ENCODE measurements around the gene PNMA8A. TPM values are rescaled to one million over a fixed set of nuclear protein-coding genes. Genes with fewer than 3 reads are reported as not detected.

The PNMA8A gene
- total and polyA plus RNA-seq, 2 of the 13 experiments (the other 11 are each of a cell fraction or from before 2014, with no cell fraction given), result 0.13 to 0.51 TPM

DNA sequence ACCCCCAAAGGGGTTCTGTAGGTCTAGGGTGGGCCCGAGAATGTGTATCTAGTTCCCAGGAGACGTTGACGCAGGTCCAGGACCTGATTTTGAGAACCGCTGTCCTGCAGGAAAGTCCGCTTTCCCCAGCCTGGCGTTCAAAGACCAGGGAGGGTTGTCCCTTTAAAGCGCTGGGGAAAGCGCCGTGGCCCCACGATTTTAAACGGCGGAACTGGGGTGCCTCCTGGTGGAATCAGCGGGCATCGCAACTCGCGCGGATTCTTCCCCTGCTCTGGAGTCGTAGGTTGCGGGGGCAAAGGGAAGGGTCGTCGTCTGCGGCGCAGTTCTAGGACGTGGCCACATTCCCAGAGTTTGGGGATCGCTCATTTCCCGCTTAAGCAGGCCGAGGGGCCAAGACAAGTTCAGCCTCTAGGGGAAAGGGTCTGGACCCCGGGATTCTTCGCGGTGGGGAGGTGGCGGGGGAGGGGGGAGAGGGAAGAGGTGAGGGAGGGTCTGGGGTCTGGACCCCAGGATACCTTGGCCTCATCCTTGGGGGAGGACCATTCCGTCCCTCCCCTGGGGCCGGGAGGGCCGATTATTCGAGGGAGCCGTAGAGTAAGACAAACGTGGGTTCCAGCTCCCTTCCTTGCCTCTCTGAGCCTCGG is 16.6 kb upstream of the PNMA8A start (continued):
- TF ChIP-seq IRF2 (CRISPR knock-in tag; IDR thresholded peaks at IDR 0.05), result no peak
- TF ChIP-seq, protein P1, sequence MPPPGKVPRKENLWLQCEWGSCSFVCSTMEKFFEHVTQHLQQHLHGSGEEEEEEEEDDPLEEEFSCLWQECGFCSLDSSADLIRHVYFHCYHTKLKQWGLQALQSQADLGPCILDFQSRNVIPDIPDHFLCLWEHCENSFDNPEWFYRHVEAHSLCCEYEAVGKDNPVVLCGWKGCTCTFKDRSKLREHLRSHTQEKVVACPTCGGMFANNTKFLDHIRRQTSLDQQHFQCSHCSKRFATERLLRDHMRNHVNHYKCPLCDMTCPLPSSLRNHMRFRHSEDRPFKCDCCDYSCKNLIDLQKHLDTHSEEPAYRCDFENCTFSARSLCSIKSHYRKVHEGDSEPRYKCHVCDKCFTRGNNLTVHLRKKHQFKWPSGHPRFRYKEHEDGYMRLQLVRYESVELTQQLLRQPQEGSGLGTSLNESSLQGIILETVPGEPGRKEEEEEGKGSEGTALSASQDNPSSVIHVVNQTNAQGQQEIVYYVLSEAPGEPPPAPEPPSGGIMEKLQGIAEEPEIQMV (CRISPR knock-in tag; IDR thresholded peaks at IDR 0.05; ENCODE audit: low read depth), result 0 out of 2 replicates have a peak, but pooled peaks have one; percentile 66
- no peak; the same call in 1 of the 2 replicates for TF ChIP-seq MTF2 (CRISPR knock-in tag; IDR thresholded peaks at IDR 0.05; ENCODE audit: borderline replicate concordance)
- 0 out of 2 replicates have a peak, but pooled peaks have one; percentile 20 for TF ChIP-seq ELF3 (CRISPR knock-in tag; IDR thresholded peaks at IDR 0.05)
- no peak for TF ChIP-seq SP1 (IDR thresholded peaks at IDR 0.05)
- no peak for TF ChIP-seq SP1 (CRISPR knock-in tag; IDR thresholded peaks at IDR 0.05)
- TF ChIP-seq LCORL (IDR thresholded peaks at IDR 0.05), result no peak
- peak; percentile 36; the same call in 1 of the 2 replicates for TF ChIP-seq LCORL (CRISPR knock-in tag; IDR thresholded peaks at IDR 0.05)
- 0 out of 2 replicates have a peak, but pooled peaks have one; percentile 34 for TF ChIP-seq ZNF572 (CRISPR knock-in tag; IDR thresholded peaks at IDR 0.05)
- TF ChIP-seq, protein P2, sequence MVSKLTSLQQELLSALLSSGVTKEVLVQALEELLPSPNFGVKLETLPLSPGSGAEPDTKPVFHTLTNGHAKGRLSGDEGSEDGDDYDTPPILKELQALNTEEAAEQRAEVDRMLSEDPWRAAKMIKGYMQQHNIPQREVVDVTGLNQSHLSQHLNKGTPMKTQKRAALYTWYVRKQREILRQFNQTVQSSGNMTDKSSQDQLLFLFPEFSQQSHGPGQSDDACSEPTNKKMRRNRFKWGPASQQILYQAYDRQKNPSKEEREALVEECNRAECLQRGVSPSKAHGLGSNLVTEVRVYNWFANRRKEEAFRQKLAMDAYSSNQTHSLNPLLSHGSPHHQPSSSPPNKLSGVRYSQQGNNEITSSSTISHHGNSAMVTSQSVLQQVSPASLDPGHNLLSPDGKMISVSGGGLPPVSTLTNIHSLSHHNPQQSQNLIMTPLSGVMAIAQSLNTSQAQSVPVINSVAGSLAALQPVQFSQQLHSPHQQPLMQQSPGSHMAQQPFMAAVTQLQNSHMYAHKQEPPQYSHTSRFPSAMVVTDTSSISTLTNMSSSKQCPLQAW (CRISPR knock-in tag; IDR thresholded peaks at IDR 0.05), result peak; percentile 82; the same call in 1 of the 2 replicates
- no peak for TF ChIP-seq HOXD1 (CRISPR knock-in tag; IDR thresholded peaks at IDR 0.05)
- no peak; the same call in 1 of the 2 replicates for TF ChIP-seq GATAD2A (CRISPR knock-in tag; IDR thresholded peaks at IDR 0.05)
- TF ChIP-seq NONO (IDR thresholded peaks at IDR 0.05), result no peak
- 0 out of 2 replicates have a peak, but pooled peaks have one; percentile 39 for TF ChIP-seq NONO (CRISPR knock-in tag; conservative IDR thresholded peaks at IDR 0.05)
- peak; percentile 44; the same call in 1 of the 2 replicates for TF ChIP-seq KDM5B (CRISPR knock-in tag; IDR thresholded peaks at IDR 0.05; ENCODE audit: borderline replicate concordance)
- no peak for TF ChIP-seq ZNF713 (CRISPR knock-in tag; IDR thresholded peaks at IDR 0.05)
- TF ChIP-seq, protein P3, sequence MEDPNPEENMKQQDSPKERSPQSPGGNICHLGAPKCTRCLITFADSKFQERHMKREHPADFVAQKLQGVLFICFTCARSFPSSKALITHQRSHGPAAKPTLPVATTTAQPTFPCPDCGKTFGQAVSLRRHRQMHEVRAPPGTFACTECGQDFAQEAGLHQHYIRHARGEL (CRISPR knock-in tag; IDR thresholded peaks at IDR 0.05), result no peak
- TF ChIP-seq ERF (CRISPR knock-in tag; IDR thresholded peaks at IDR 0.05), result peak; percentile 55; the same call in 1 of the 2 replicates
- TF ChIP-seq HMG20B (CRISPR knock-in tag; conservative IDR thresholded peaks at IDR 0.05), result no peak
- TF ChIP-seq ZNF225 (CRISPR knock-in tag; IDR thresholded peaks at IDR 0.05), result no peak
- TF ChIP-seq ZNF501 (CRISPR knock-in tag; IDR thresholded peaks at IDR 0.05), result peak; percentile 77
- 0 out of 4 replicates have a peak, but pooled peaks of 1 of the 2 experiments have one; percentile 25 for TF ChIP-seq KLF16 (CRISPR knock-in tag; IDR thresholded peaks at IDR 0.05)
- TF ChIP-seq JARID2 (CRISPR knock-in tag; IDR thresholded peaks at IDR 0.05; ENCODE audit: insufficient replicate concordance), result no peak
- no peak for TF ChIP-seq HNRNPH1 (optimal IDR thresholded peaks at IDR 0.05; ENCODE audit: low read depth, low read length)
- no peak for TF ChIP-seq ZFP36L1 (CRISPR knock-in tag; IDR thresholded peaks at IDR 0.05)
- TF ChIP-seq HES4 (CRISPR knock-in tag; IDR thresholded peaks at IDR 0.05; ENCODE audit: borderline replicate concordance), result no peak
- peak; percentile 41; the same call in 1 of the 2 replicates for TF ChIP-seq ZNF772 (CRISPR knock-in tag; IDR thresholded peaks at IDR 0.05)
- no peak for TF ChIP-seq ZNF614 (CRISPR knock-in tag; IDR thresholded peaks at IDR 0.05; ENCODE audit: borderline replicate concordance)
- no peak for TF ChIP-seq ZSCAN20 (CRISPR knock-in tag; IDR thresholded peaks at IDR 0.05; ENCODE audit: borderline replicate concordance)
- TF ChIP-seq ZNF891 (CRISPR knock-in tag; IDR thresholded peaks at IDR 0.05), result no peak

Measured in HepG2 (cell line).